K562 (cell line): ENCODE measurements around the gene SLC38A2. TPM values are rescaled to one million over a fixed set of nuclear protein-coding genes. Genes with fewer than 3 reads are reported as not detected.

Experiments
- ATAC-seq: fragments of 200-7000 bp; cut with Tn5 transposase; 3 replicates; pipeline ENCODE4 v1.9.1; 2020; ENCODE audit warnings: moderate library complexity
- BruUV-seq: library from RNA; stranded (reverse); fragments of 400-500 nt; replicated peaks from 2 replicates; lab custom pipeline; 2021; lab: Mats Ljungman, UMichigan
- CTCF ChIA-PET: fragments of 300-600 bp; formaldehyde crosslinking; extraction: SDS; loops from one replicate; lab custom pipeline; 2021; ENCODE audit warnings: low intra/inter-chr PET ratio; lab: Yijun Ruan, JAX
- POLR2A ChIA-PET: fragments of 300-600, 350-650 bp; sonication (Branson Sonifier 250); formaldehyde crosslinking; extraction: SDS; loops from one replicate; lab custom pipeline; 2021; ENCODE audit warnings: antibody characterized with exemption, inconsistent platforms; lab: Yijun Ruan, JAX
- DNase-seq, 4 experiments: peaks; one replicate each; pipeline versions ENCODE4 v3.0.0 to v3.0.0-alpha.2; 2011 to 2018; ENCODE audit warnings: low spot score in 3 of 4, mixed read lengths in 3 of 4; ENCODE audit errors: extremely low read depth in 1 of 4
- FAIRE-seq: peaks from 2 replicates; lab custom pipeline; 2011; peaks lifted over from hg19 to GRCh38; lab: Jason Lieb, UNC
- H2AFZ ChIP-seq: 2 replicates; pipeline ENCODE4 v1.6.0; 2011; ENCODE audit warnings: low read depth, low read length, control low read depth, inconsistent platforms
- H3K27ac ChIP-seq: fragments of 200-600 bp; 3 replicates; pipeline ENCODE4 v1.8.0; 2011; ENCODE audit warnings: low read depth, mild to moderate bottlenecking, control low read depth, inconsistent platforms, low read length, moderate library complexity, mixed read lengths; ENCODE audit errors: extremely low read depth
- H3K27me3 ChIP-seq, 2 experiments: fragments of 300-600 bp in 1 of 2; 2 replicates in 1 of 2; 3 replicates in 1 of 2; pipeline versions ENCODE4 v1.6.0 to v1.8.0; 2011; ENCODE audit warnings: inconsistent platforms in 2 of 2, low read length in 2 of 2, mild to moderate bottlenecking in 1 of 2, mixed read lengths in 1 of 2, moderate library complexity in 1 of 2; ENCODE audit not compliant: control insufficient read depth in 2 of 2, insufficient read depth in 2 of 2
- H3K36me3 ChIP-seq: fragments of 300-600 bp; 3 replicates; pipeline ENCODE4 v1.8.0; 2011; ENCODE audit warnings: mild to moderate bottlenecking, low read length, inconsistent platforms; ENCODE audit not compliant: control insufficient read depth, insufficient read depth
- H3K4me1 ChIP-seq, 2 experiments: fragments of 200-600 bp in 1 of 2; replicated peaks in 1 of 2; 2 replicates in 1 of 2; 3 replicates in 1 of 2; pipeline versions ENCODE4 v1.5.1 to v1.8.0; 2011; ENCODE audit warnings: inconsistent platforms in 2 of 2, low read length in 2 of 2, mild to moderate bottlenecking in 1 of 2, mixed read lengths in 1 of 2, moderate library complexity in 1 of 2; ENCODE audit not compliant: control insufficient read depth in 2 of 2, insufficient read depth in 2 of 2
- H3K4me2 ChIP-seq: 2 replicates; pipeline ENCODE4 v1.6.1; 2011; ENCODE audit warnings: low read length, control low read depth, inconsistent platforms, mixed read lengths; ENCODE audit not compliant: insufficient read depth
- H3K4me3 ChIP-seq: fragments of 200-600 bp; sonication (generic), shearing (Covaris generic); 2 replicates; pipeline ENCODE4 v1.5.1; 2016; ENCODE audit warnings: control low read depth, inconsistent platforms
- H3K79me2 ChIP-seq: fragments of 200-600 bp; 3 replicates; pipeline ENCODE4 v1.8.0; 2011; ENCODE audit warnings: low read length, inconsistent platforms; ENCODE audit not compliant: control insufficient read depth, insufficient read depth
- H3K9ac ChIP-seq, 2 experiments: 2 replicates each; pipeline versions ENCODE4 v1.6.0 to v1.6.1; 2011; ENCODE audit warnings: low read depth in 2 of 2, low read length in 2 of 2, control low read depth in 1 of 2, inconsistent platforms in 1 of 2, mild to moderate bottlenecking in 1 of 2, mixed read lengths in 1 of 2; ENCODE audit not compliant: insufficient read depth in 1 of 2
- H3K9me1 ChIP-seq: one replicate; pipeline ENCODE4 v1.6.0; 2011; ENCODE audit warnings: inconsistent platforms, mild to moderate bottlenecking, low read length, moderate library complexity; ENCODE audit not compliant: control insufficient read depth, insufficient read depth
- H3K9me3 ChIP-seq: replicated peaks from 2 replicates; pipeline ENCODE4 v1.5.1; 2011; ENCODE audit warnings: low read depth, low read length, inconsistent platforms; ENCODE audit not compliant: control insufficient read depth, insufficient read depth
- H4K20me1 ChIP-seq: replicated peaks from 2 replicates; pipeline ENCODE4 v1.6.1; 2011; ENCODE audit warnings: low read length, inconsistent platforms, mixed read lengths; ENCODE audit not compliant: control insufficient read depth, insufficient read depth
- C11orf30 ChIP-seq: fragments of 450-650 bp; IDR thresholded peaks from 2 replicates; pipeline ENCODE4 v1.6.1; 2016; ENCODE audit warnings: low read depth, mild to moderate bottlenecking
- ZNF316 ChIP-seq: fragments of 450-650 bp; IDR thresholded peaks from 2 replicates; pipeline ENCODE4 v1.6.1; 2016
- in situ Hi-C: fragments of 300-500 bp; cut with MboI; formaldehyde crosslinking; loops from 4 replicates; pipeline ENCODE4 v1.15.0; 2018; ENCODE audit warnings: inconsistent platforms, mixed read lengths
- intact Hi-C: fragments of 100-400 bp; cut with micrococcal nuclease; formaldehyde crosslinking; loops from 2 replicates; pipeline ENCODE4 v1.14.2; 2022
- polyA plus RNA-seq, 8 experiments: library from polyadenylated mRNA; depleted of rRNA in 4 of 8; stranded (reverse) in 5 of 8; unstranded in 3 of 8; fragments of >200 nt; fragmentation: Nextera tagmentation in 2 of 8; fragmentation: Illumina TruSeq in 1 of 8; extraction: Ambion mirVana in 2 of 8; extraction: Trizol in 1 of 8; gene quantifications; 2 replicates each; pipeline versions ENCODE4 v1.2.1 to v1.2.3, GENCODE V29; 2011 to 2014; ENCODE audit warnings: inconsistent platforms in 1 of 8, missing spikeins in 1 of 8
- total RNA-seq, 7 experiments: library from RNA; depleted of rRNA in 6 of 7; stranded (reverse); fragments of >200 nt in 6 of 7; fragmentation: Illumina TruSeq in 2 of 7; extraction: Trizol in 2 of 7; gene quantifications; 2 replicates each; pipeline versions ENCODE4 v1.2.1 to v1.2.3, GENCODE V29; 2011 to 2021; ENCODE audit warnings: low replicate concordance in 1 of 7
- TF ChIP-seq, protein P1 (sequence below): fragments of 200-600 bp; sonication (generic); IDR thresholded peaks from one replicate; pipeline ENCODE4 v1.6.1; 2012; ENCODE audit warnings: mild to moderate bottlenecking, low read depth, low read length, inconsistent platforms

The SLC38A2 gene
- total and polyA plus RNA-seq, 9 of the 15 experiments (the other 6 are each of a cell fraction or from before 2014, with no cell fraction given) = 98.7 to 292 (median 143) TPM

DNA sequence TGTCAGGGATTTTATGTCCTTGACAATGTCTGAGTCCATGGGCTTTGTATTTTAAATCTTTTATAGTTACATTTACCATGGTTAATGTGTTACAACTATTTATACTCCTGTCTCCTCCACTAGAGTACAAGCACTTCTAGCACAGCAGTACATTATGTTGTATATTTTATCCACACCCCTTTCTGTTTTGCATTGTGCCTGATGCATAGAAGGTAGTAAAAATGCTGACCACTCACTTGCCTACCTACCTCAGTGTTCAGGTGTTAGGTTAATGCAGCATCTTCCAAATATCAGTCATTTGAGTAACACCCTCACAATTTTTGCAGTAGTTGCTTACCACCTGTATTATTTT lies 31.1 kb upstream of the SLC38A2 start:
- in situ Hi-C loops = no loop called here
- peaks cover 0 to 8% of the 10 kb centered on the region in 2 experiments; a peak in 3 of 5 replicates for H3K4me1 ChIP-seq
- intact Hi-C loops = no loop called here
- no peaks in the 10 kb centered on the region for H3K9me1 ChIP-seq
- no peaks in the 10 kb centered on the region for H4K20me1 ChIP-seq
- no peaks in the 10 kb centered on the region for H3K79me2 ChIP-seq
- no peaks in the 10 kb centered on the region for H3K27me3 ChIP-seq
- ChIA-PET POLR2A (no interaction called here), CTCF (no interaction called here)
- H3K27ac ChIP-seq = no peak overlapping the region
- H3K4me3 ChIP-seq = no peak overlapping the region
- BruUV-seq = no TSS peak
- H2AFZ ChIP-seq = no peak overlapping the region
- DNase-seq = no peak
- no peak for FAIRE-seq
- H3K4me2 ChIP-seq = no peak overlapping the region
- no peak for ATAC-seq
- H3K36me3 ChIP-seq = no peaks in the 10 kb centered on the region
- TF ChIP-seq ZNF316 (0 out of 2 replicates have a peak, but pooled peaks have one; percentile 8), C11orf30 (peak; percentile 14; the same call in 1 of the 2 replicates)
- TF ChIP-seq, protein P1, sequence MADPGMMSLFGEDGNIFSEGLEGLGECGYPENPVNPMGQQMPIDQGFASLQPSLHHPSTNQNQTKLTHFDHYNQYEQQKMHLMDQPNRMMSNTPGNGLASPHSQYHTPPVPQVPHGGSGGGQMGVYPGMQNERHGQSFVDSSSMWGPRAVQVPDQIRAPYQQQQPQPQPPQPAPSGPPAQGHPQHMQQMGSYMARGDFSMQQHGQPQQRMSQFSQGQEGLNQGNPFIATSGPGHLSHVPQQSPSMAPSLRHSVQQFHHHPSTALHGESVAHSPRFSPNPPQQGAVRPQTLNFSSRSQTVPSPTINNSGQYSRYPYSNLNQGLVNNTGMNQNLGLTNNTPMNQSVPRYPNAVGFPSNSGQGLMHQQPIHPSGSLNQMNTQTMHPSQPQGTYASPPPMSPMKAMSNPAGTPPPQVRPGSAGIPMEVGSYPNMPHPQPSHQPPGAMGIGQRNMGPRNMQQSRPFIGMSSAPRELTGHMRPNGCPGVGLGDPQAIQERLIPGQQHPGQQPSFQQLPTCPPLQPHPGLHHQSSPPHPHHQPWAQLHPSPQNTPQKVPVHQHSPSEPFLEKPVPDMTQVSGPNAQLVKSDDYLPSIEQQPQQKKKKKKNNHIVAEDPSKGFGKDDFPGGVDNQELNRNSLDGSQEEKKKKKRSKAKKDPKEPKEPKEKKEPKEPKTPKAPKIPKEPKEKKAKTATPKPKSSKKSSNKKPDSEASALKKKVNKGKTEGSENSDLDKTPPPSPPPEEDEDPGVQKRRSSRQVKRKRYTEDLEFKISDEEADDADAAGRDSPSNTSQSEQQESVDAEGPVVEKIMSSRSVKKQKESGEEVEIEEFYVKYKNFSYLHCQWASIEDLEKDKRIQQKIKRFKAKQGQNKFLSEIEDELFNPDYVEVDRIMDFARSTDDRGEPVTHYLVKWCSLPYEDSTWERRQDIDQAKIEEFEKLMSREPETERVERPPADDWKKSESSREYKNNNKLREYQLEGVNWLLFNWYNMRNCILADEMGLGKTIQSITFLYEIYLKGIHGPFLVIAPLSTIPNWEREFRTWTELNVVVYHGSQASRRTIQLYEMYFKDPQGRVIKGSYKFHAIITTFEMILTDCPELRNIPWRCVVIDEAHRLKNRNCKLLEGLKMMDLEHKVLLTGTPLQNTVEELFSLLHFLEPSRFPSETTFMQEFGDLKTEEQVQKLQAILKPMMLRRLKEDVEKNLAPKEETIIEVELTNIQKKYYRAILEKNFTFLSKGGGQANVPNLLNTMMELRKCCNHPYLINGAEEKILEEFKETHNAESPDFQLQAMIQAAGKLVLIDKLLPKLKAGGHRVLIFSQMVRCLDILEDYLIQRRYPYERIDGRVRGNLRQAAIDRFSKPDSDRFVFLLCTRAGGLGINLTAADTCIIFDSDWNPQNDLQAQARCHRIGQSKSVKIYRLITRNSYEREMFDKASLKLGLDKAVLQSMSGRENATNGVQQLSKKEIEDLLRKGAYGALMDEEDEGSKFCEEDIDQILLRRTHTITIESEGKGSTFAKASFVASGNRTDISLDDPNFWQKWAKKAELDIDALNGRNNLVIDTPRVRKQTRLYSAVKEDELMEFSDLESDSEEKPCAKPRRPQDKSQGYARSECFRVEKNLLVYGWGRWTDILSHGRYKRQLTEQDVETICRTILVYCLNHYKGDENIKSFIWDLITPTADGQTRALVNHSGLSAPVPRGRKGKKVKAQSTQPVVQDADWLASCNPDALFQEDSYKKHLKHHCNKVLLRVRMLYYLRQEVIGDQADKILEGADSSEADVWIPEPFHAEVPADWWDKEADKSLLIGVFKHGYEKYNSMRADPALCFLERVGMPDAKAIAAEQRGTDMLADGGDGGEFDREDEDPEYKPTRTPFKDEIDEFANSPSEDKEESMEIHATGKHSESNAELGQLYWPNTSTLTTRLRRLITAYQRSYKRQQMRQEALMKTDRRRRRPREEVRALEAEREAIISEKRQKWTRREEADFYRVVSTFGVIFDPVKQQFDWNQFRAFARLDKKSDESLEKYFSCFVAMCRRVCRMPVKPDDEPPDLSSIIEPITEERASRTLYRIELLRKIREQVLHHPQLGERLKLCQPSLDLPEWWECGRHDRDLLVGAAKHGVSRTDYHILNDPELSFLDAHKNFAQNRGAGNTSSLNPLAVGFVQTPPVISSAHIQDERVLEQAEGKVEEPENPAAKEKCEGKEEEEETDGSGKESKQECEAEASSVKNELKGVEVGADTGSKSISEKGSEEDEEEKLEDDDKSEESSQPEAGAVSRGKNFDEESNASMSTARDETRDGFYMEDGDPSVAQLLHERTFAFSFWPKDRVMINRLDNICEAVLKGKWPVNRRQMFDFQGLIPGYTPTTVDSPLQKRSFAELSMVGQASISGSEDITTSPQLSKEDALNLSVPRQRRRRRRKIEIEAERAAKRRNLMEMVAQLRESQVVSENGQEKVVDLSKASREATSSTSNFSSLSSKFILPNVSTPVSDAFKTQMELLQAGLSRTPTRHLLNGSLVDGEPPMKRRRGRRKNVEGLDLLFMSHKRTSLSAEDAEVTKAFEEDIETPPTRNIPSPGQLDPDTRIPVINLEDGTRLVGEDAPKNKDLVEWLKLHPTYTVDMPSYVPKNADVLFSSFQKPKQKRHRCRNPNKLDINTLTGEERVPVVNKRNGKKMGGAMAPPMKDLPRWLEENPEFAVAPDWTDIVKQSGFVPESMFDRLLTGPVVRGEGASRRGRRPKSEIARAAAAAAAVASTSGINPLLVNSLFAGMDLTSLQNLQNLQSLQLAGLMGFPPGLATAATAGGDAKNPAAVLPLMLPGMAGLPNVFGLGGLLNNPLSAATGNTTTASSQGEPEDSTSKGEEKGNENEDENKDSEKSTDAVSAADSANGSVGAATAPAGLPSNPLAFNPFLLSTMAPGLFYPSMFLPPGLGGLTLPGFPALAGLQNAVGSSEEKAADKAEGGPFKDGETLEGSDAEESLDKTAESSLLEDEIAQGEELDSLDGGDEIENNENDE = no peak
- TF ChIP-seq, all 486 proteins: peak for 2
- Histone ChIP-seq H3K9ac (no peak overlapping the region), H3K9me3 (no peaks in the 10 kb centered on the region)
